Adrenal gland (tissue), 12 donors: ENCODE data around the gene TMCC1. TPM values are rescaled to one million over a fixed set of nuclear protein-coding genes. Genes with fewer than 3 reads are reported as not detected.

Experiments
- DNase-seq, 7 donors: peaks; one replicate each; pipeline ENCODE4 v3.0.0-alpha.2; 2019 to 2020
- H3K27ac ChIP-seq, 5 donors: fragments of 200-600 bp; sonication (generic) in 4 of 5; 1 replicate in 3 of 5; 2 replicates in 2 of 5; pipeline versions ENCODE4 v1.5.1 to v1.8.0; 2016 to 2020; ENCODE audit warnings: mild to moderate bottlenecking in 1 of 5
- H3K27me3 ChIP-seq: fragments of 200-600 bp; 2 replicates; pipeline ENCODE4 v1.8.0; 2021
- H3K36me3 ChIP-seq, 2 donors: fragments of 200-600 bp; replicated peaks in 1 of 2; 1 replicate in 1 of 2; 2 replicates in 1 of 2; pipeline versions ENCODE4 v1.5.1 to v1.8.0; 2018 to 2022
- H3K4me1 ChIP-seq, 2 donors: fragments of 200-600 bp; replicated peaks in 1 of 2; 1 replicate in 1 of 2; 2 replicates in 1 of 2; pipeline versions ENCODE4 v1.5.1 to v1.8.0; 2018 to 2021
- H3K4me3 ChIP-seq, 4 donors: fragments of 200-600 bp; sonication (generic) in 3 of 4; one replicate each; pipeline ENCODE4 v1.5.1; 2016 to 2018
- H3K9me3 ChIP-seq, 3 donors: fragments of 200-600 bp; sonication (generic) in 1 of 3; replicated peaks in 1 of 3; 1 replicate in 2 of 3; 2 replicates in 1 of 3; pipeline versions ENCODE4 v1.5.1 to v1.8.0; 2016 to 2021
- CTCF ChIP-seq, 6 experiments: fragments of 450-650 bp in 4 of 6; fragments of 200-600 bp in 2 of 6; sonication (generic) in 1 of 6; IDR thresholded peaks; 1 replicate in 5 of 6; 2 replicates in 1 of 6; pipeline versions ENCODE4 v1.5.1 to v1.8.0; 2016 to 2021; ENCODE audit warnings: antibody characterized with exemption in 6 of 6, mild to moderate bottlenecking in 2 of 6, moderate library complexity in 1 of 6
- POLR2A ChIP-seq, 2 donors: fragments of 450-650 bp; IDR thresholded peaks; one replicate each; pipeline ENCODE4 v1.6.1; 2017; ENCODE audit warnings: antibody characterized with exemption in 2 of 2, mild to moderate bottlenecking in 2 of 2, moderate library complexity in 1 of 2
- WGBS, 4 donors: extraction: QIAGEN DNeasy Blood & Tissue Kit in 2 of 4; methylation state at CpG; one replicate each; pipeline versions ENCODE4 v1.1.5 to v1.1.7; 2013 to 2017; 5-methylcytosine and 5-hydroxymethylcytosine counted together
- intact Hi-C, 2 donors: fragments of 100-400 bp; cut with DNase I; formaldehyde crosslinking; loops; one replicate each; pipeline versions ENCODE4 v1.14.1 to v1.15.0; 2022 to 2023
- polyA plus RNA-seq, 3 donors: library from polyadenylated mRNA; stranded (reverse); fragments of 200-250 nt in 2 of 3; fragments of 350-450 nt in 1 of 3; fragmentation: Illumina TruSeq in 1 of 3; extraction: RNeasy Lipid Tissue Mini Kit (QIAGEN cat#74804) in 1 of 3; gene quantifications; one replicate each; pipeline ENCODE4 v1.2.3, GENCODE V29; 2013 to 2014
- total RNA-seq, 9 donors: library from RNA; depleted of rRNA in 4 of 9; stranded (reverse); fragments of >200 nt in 4 of 9; fragments of 120-200 nt in 1 of 9; fragmentation: NEBNext Ultra II Directional in 1 of 9; extraction: Animal tissue kit (Norgen Biotek cat#: 25700) in 1 of 9; gene quantifications; one replicate each; pipeline versions ENCODE4 v1.1.0 to v1.2.4, GENCODE V29; 2013 to 2023
- donor health status: healthy with polysubstance abuse.
- donor health status: Bipolar disorder and iron deficiency.
- donor health status: DM: yes; HTN: yes; CAD: no.
- donor health status: DM: no; HTN: no; CAD: no.
- donor health status: DM: no; HTN: no; CAD: no.
- donor health status: DM: yes; HTN: yes; CAD: no.

Gene TMCC1
- total and polyA plus RNA-seq, 12 donors, result 6.3 to 141 (median 22.9) TPM

GRCh38 chr3:129794311-129795185 lies 99.0 kb downstream of the TMCC1 start:
- Histone ChIP-seq H3K4me1 (peaks cover 19 to 24% of the 10 kb centered on the region in 2 donors), H3K27me3 (no peaks in the 10 kb centered on the region), H3K4me3 (peak overlapping the region in 1 of 4 donors; percentile 25), H3K27ac (peak overlapping the region in 2 of 5 donors; percentile 7 to 35), H3K9me3 (no peaks in the 10 kb centered on the region), H3K36me3 (no peaks in the 10 kb centered on the region)
- peak in 3 of 7 donors; percentile 5 to 31 (median 18) for DNase-seq
- intact Hi-C loops, result no loop called here
- 20 to 38% (median 28%) methylated on average over 9 to 14 of the region's 14 CpGs for WGBS, 4 donors
- TF ChIP-seq CTCF (IDR thresholded peaks at IDR 0.05), result no peak
- TF ChIP-seq POLR2A (IDR thresholded peaks at IDR 0.05), result no peak

GRCh38 chr3:129793942-129794310 lies 99.6 kb downstream of the TMCC1 start:
- no peaks in the 10 kb centered on the region for H3K36me3 ChIP-seq
- 3 to 10% (median 7%) methylated on average over 2 of the region's 2 CpGs for WGBS, 4 donors
- no peak for TF ChIP-seq CTCF (IDR thresholded peaks at IDR 0.05)
- TF ChIP-seq POLR2A (IDR thresholded peaks at IDR 0.05), result no peak
- H3K4me1 ChIP-seq, result peaks cover 19 to 24% of the 10 kb centered on the region in 2 donors
- DNase-seq, result peak in 4 of 7 donors; percentile 21 to 32 (median 28)
- H3K9me3 ChIP-seq, result no peaks in the 10 kb centered on the region
- H3K27me3 ChIP-seq, result no peaks in the 10 kb centered on the region
- H3K27ac ChIP-seq, result peak overlapping the region in 1 of 5 donors; percentile 35
- H3K4me3 ChIP-seq, result peak overlapping the region in 1 of 4 donors; percentile 25
- intact Hi-C loops, result no loop called here

GRCh38 chr3:129793319-129793718 lies 100.2 kb downstream of the TMCC1 start:
- peaks cover 19 to 24% of the 10 kb centered on the region in 2 donors for H3K4me1 ChIP-seq
- WGBS, 4 donors, result 48 to 72% (median 59%) methylated on average over 1 of the region's 1 CpG
- no peak for TF ChIP-seq POLR2A (IDR thresholded peaks at IDR 0.05)
- TF ChIP-seq CTCF (IDR thresholded peaks at IDR 0.05), result no peak
- no peak overlapping the region for H3K27ac ChIP-seq
- H3K9me3 ChIP-seq, result no peaks in the 10 kb centered on the region
- H3K27me3 ChIP-seq, result no peaks in the 10 kb centered on the region
- intact Hi-C loops, result no loop called here
- DNase-seq, result no peak
- H3K36me3 ChIP-seq, result no peaks in the 10 kb centered on the region
- no peak overlapping the region for H3K4me3 ChIP-seq

- intact Hi-C loops, result no loop called here
- peaks cover 0 to 6% of the 10 kb centered on the region in 2 donors for H3K4me1 ChIP-seq
- TF ChIP-seq CTCF (IDR thresholded peaks at IDR 0.05) (no peak), POLR2A (IDR thresholded peaks at IDR 0.05) (no peak)
- DNase-seq, result no peak
- H3K27me3 ChIP-seq, result no peaks in the 10 kb centered on the region
- 40 to 68% (median 54%) methylated on average over 1 of the region's 1 CpG for WGBS, 4 donors
- no peak overlapping the region for H3K27ac ChIP-seq
- no peak overlapping the region for H3K4me3 ChIP-seq
- H3K36me3 ChIP-seq, result no peaks in the 10 kb centered on the region
- H3K9me3 ChIP-seq, result no peaks in the 10 kb centered on the region
These were observed 110.0 kb downstream of the TMCC1 start for GRCh38 chr3:129783470-129783869.
